Astrocyte of the spinal cord (primary cell): Measurements from ENCODE around the gene EMX2.

Source experiments
- DNase-seq: peaks from one replicate; pipeline ENCODE4 v3.0.0; 2011; ENCODE audit warnings: low read depth, low spot score
- H3K4me3 ChIP-seq: 2 replicates; pipeline ENCODE4 v1.5.1; 2011; ENCODE audit warnings: low read depth, mild to moderate bottlenecking, low read length, moderate library complexity
- CTCF ChIP-seq: IDR thresholded peaks from 2 replicates; pipeline ENCODE4 v1.5.1; 2012; ENCODE audit warnings: low read depth, mild to moderate bottlenecking, low read length, inconsistent platforms
- in situ Hi-C: cut with HindIII; loops from 2 replicates; pipeline ENCODE4 v1.10.0; 2017; ENCODE audit warnings: low sequenced_read_pairs

The EMX2 gene

DNA sequence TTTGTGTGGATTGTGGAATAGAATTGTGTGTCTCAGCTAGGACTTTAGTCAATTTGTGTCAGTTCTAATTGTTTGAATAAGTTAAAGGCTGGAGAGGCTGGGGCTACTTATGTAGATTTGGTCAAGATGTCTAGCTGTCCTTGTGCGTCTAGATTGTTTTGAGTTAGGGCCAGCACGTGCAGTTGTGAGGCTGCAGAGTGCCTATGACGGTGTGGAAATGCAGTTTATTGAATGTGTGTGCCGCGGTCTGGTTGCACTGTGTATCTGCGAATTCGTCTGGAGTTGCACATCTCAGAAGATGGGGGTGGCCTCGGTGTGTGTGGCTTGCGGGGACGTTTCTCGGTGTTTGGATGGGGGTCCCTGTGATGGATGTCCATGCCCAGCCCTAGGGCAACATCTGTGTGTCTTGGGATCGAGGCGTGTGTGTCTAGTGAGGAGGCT, 10.2 kb downstream of the EMX2 start:
- no peak for DNase-seq
- H3K4me3 ChIP-seq, result no peak overlapping the region
- no peak for TF ChIP-seq CTCF
- in situ Hi-C loops, result no loop called here

DNA sequence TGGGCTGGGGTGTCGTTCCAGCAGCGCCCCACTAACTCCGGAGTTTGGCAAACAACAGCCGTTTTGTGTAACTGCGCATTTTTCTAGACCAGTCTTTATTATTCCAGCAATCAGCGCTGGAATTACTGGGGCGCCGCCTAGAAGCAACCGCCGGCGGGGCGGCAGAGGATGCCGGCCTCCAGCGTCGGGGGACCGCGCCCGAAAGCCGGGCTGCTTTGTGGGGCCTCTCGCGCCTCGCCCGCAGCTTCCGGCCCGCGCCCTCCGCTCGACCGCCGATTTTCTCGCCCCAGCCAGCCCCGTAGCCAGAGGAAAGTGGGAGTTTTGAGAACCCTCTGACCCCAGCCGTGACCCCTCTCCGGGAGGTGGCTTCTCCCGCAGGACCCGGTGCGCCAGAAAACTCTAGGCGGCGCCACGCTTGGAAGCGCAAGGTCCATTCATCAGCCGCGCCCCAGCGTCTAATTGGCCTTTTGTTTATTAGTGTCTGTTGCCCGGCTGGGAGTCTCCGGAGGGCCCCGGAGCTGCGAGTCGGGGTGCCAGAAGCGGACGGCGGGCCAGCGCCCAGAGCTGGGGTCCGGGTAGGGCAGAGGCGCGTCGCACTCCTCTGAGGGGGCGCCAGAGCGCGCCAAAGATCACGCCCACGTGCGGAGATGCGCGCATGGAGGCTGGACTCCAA, 10.7 kb downstream of the EMX2 start:
- TF ChIP-seq CTCF, result no peak
- no peak for DNase-seq
- no peak overlapping the region for H3K4me3 ChIP-seq
- in situ Hi-C loops, result no loop called here

- H3K4me3 ChIP-seq, result no peak overlapping the region
- in situ Hi-C loops, result no loop called here
- no peak for TF ChIP-seq CTCF
- no peak for DNase-seq
Measured at GRCh38 chr10:117553815-117554172, 11.2 kb downstream of the EMX2 start.

DNA sequence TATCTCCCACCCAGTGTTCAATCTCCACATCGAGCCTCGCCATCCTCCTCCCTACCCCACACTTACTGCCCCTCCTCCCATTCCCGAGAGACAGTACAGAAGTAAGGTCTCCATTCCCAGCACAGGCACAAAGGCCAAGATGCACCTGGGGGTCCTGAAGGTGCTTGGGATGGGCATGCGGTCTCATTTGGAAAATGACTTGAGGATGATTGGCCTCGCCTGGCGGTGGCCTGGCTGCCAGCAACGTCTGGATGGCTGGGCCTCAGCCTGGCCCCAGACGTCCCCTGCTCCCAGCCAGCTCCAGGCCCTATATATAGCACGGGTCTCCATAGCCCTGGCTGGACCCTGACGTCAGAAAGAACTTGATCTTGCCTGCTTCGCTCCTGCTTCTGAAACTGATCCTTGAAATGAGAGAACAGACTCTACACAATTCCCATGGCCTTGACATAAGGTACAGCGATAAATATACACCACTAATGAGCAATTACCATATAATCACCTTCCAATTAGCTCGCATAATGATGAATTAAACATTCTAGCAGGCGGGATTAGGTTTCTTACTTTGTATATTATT, 11.8 kb downstream of the EMX2 start:
- in situ Hi-C loops, result no loop called here

GRCh38 chr10:117555017-117555416, 12.5 kb downstream of the EMX2 start:
- no peak for DNase-seq
- no peak overlapping the region for H3K4me3 ChIP-seq
- no peak for TF ChIP-seq CTCF
- in situ Hi-C loops, result no loop called here

More for the DNA sequence above, 11.8 kb downstream of the EMX2 start:
- H3K4me3 ChIP-seq, result no peak overlapping the region
- no peak for TF ChIP-seq CTCF
- DNase-seq, result no peak

DNA sequence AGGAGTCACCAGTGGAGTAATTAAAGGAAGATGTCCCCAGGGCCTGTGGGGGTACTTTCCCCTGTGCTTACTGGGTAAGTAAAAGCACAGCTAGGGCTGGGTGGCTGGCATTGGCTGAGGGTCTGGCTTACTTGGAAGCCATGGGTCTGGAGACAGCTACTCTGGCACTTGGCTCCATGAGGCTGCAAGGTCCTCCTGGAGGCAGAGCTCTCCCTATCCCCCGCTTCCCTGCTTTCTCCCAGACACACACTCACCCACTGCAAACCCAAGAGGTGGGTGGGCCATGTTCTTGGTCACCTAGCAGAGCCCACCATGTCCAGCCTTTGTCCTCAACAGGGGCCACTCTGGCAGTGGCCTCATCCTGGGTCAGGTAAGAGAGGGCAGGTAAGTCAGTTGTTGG, 13.3 kb downstream of the EMX2 start:
- H3K4me3 ChIP-seq, result no peak overlapping the region
- DNase-seq, result no peak
- in situ Hi-C loops, result no loop called here
- TF ChIP-seq CTCF, result no peak
